ENCODE results near the gene PSME2. TPM values are rescaled to one million over a fixed set of nuclear protein-coding genes. Genes with fewer than 3 reads are reported as not detected.

Gene PSME2
- total and polyA plus RNA-seq, 2 experiments from 2014 or later: 54.0 to 259 TPM

DNA sequence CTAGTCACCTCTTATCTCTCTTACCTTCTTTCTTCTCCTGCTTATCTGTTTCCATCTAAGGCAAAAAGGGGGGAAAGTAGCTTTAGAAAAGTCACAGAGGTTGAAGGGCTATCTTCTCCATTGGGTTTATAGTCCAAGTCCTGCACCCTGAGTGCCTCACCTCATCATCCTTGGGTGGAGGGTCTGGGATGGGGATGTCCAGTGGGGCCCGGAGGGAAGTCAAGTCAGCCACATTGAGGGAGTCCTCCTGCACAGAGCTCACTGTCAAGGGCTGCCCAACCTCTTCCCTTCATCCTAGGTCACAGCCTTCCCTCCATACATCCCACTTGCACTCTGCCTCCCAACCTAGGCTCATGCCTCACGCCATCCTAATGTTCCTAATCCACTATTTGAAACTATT, 1.2 kb downstream of the PSME2 start (continued):
- TF ChIP-seq, protein P1, sequence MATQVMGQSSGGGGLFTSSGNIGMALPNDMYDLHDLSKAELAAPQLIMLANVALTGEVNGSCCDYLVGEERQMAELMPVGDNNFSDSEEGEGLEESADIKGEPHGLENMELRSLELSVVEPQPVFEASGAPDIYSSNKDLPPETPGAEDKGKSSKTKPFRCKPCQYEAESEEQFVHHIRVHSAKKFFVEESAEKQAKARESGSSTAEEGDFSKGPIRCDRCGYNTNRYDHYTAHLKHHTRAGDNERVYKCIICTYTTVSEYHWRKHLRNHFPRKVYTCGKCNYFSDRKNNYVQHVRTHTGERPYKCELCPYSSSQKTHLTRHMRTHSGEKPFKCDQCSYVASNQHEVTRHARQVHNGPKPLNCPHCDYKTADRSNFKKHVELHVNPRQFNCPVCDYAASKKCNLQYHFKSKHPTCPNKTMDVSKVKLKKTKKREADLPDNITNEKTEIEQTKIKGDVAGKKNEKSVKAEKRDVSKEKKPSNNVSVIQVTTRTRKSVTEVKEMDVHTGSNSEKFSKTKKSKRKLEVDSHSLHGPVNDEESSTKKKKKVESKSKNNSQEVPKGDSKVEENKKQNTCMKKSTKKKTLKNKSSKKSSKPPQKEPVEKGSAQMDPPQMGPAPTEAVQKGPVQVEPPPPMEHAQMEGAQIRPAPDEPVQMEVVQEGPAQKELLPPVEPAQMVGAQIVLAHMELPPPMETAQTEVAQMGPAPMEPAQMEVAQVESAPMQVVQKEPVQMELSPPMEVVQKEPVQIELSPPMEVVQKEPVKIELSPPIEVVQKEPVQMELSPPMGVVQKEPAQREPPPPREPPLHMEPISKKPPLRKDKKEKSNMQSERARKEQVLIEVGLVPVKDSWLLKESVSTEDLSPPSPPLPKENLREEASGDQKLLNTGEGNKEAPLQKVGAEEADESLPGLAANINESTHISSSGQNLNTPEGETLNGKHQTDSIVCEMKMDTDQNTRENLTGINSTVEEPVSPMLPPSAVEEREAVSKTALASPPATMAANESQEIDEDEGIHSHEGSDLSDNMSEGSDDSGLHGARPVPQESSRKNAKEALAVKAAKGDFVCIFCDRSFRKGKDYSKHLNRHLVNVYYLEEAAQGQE (IDR thresholded peaks at IDR 0.05; ENCODE audit: unreplicated experiment): no peak
- no peak for TF ChIP-seq EZH2phosphoT487 (IDR thresholded peaks at IDR 0.05; ENCODE audit: unreplicated experiment)

DNA sequence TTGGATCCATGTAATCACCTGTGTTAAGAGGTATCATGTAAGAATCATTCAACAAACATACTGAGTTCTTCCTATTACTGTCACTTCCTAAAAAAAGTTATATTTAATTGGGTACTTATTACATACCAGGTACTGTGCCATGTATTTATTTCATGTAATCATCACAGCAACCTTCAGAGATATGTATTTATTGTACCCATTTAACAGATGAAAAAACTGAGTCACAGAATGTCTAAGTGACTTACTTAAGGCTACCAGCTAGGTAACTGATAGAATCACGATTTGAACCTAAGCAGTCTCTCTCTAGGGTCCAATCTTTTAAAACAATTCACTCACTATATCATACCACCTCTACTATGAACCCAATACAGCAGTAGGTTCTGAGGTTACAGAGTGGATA, 2.0 kb downstream of the PSME2 start:
- peaks cover 14% of the 10 kb centered on the region for H3F3A ChIP-seq (replicated peaks; ENCODE audit: low read depth)
- Mint-ChIP-seq H3K4me1 (peaks cover 30% of the 10 kb centered on the region), H3K36me3 (ENCODE audit: low read depth) (peaks cover 49% of the 10 kb centered on the region), H3K9me3 (no peaks in the 10 kb centered on the region), H3K27me3 (ENCODE audit: insufficient read depth, low read depth, poor library complexity) (peaks cover 23% of the 10 kb centered on the region), H3K27ac (no peak overlapping the region), H3K4me3 (no peak overlapping the region; the same call in 2 of the 3 replicates)
- no peak overlapping the region for H2AFZ ChIP-seq
- peaks cover 50% of the 10 kb centered on the region for H3K79me2 ChIP-seq (replicated peaks; ENCODE audit: insufficient read depth)
- H3K27ac ChIP-seq (ENCODE audit: low read depth): no peak overlapping the region
- DNase-seq (ENCODE audit: low spot score): no peak
- H3K4me1 ChIP-seq (ENCODE audit: insufficient read depth): peaks cover 23% of the 10 kb centered on the region
- peaks cover 12% of the 10 kb centered on the region for H4K20me1 ChIP-seq (replicated peaks; ENCODE audit: insufficient read depth)
- no peaks in the 10 kb centered on the region for H3K27me3 ChIP-seq (ENCODE audit: insufficient read depth)
- peaks cover 15% of the 10 kb centered on the region for H3K36me3 ChIP-seq (ENCODE audit: insufficient read depth)
- ATAC-seq: no peak
- H3K4me3 ChIP-seq: no peak overlapping the region
- H3K4me2 ChIP-seq: no peak overlapping the region
- H3K9me2 ChIP-seq (ENCODE audit: insufficient read depth): no peaks in the 10 kb centered on the region
- TF ChIP-seq EZH2 (IDR thresholded peaks at IDR 0.05; ENCODE audit: low read depth, unreplicated experiment): no peak
- TF ChIP-seq, protein P2, sequence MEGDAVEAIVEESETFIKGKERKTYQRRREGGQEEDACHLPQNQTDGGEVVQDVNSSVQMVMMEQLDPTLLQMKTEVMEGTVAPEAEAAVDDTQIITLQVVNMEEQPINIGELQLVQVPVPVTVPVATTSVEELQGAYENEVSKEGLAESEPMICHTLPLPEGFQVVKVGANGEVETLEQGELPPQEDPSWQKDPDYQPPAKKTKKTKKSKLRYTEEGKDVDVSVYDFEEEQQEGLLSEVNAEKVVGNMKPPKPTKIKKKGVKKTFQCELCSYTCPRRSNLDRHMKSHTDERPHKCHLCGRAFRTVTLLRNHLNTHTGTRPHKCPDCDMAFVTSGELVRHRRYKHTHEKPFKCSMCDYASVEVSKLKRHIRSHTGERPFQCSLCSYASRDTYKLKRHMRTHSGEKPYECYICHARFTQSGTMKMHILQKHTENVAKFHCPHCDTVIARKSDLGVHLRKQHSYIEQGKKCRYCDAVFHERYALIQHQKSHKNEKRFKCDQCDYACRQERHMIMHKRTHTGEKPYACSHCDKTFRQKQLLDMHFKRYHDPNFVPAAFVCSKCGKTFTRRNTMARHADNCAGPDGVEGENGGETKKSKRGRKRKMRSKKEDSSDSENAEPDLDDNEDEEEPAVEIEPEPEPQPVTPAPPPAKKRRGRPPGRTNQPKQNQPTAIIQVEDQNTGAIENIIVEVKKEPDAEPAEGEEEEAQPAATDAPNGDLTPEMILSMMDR (conservative IDR thresholded peaks at IDR 0.05; ENCODE audit: low read depth in 2 of 2): no peak
- TF ChIP-seq JUNB (IDR thresholded peaks at IDR 0.05; ENCODE audit: unreplicated experiment): no peak
- no peak for TF ChIP-seq EZH2phosphoT487 (IDR thresholded peaks at IDR 0.05; ENCODE audit: unreplicated experiment)
- TF ChIP-seq STAT1 (IDR thresholded peaks at IDR 0.05; ENCODE audit: unreplicated experiment): no peak
- no peak for TF ChIP-seq CREB1 (CRISPR knock-in tag; IDR thresholded peaks at IDR 0.05; ENCODE audit: low read depth)
- TF ChIP-seq NANOG (IDR thresholded peaks at IDR 0.05; ENCODE audit: borderline replicate concordance): no peak
- TF ChIP-seq POLR2AphosphoS5 (IDR thresholded peaks at IDR 0.05; ENCODE audit: low read depth): no peak
- TF ChIP-seq, protein P3, sequence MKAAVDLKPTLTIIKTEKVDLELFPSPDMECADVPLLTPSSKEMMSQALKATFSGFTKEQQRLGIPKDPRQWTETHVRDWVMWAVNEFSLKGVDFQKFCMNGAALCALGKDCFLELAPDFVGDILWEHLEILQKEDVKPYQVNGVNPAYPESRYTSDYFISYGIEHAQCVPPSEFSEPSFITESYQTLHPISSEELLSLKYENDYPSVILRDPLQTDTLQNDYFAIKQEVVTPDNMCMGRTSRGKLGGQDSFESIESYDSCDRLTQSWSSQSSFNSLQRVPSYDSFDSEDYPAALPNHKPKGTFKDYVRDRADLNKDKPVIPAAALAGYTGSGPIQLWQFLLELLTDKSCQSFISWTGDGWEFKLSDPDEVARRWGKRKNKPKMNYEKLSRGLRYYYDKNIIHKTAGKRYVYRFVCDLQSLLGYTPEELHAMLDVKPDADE (IDR thresholded peaks at IDR 0.05): no peak
- TF ChIP-seq ZNF114 (CRISPR knock-in tag; IDR thresholded peaks at IDR 0.05): no peak
- TF ChIP-seq, protein P4, sequence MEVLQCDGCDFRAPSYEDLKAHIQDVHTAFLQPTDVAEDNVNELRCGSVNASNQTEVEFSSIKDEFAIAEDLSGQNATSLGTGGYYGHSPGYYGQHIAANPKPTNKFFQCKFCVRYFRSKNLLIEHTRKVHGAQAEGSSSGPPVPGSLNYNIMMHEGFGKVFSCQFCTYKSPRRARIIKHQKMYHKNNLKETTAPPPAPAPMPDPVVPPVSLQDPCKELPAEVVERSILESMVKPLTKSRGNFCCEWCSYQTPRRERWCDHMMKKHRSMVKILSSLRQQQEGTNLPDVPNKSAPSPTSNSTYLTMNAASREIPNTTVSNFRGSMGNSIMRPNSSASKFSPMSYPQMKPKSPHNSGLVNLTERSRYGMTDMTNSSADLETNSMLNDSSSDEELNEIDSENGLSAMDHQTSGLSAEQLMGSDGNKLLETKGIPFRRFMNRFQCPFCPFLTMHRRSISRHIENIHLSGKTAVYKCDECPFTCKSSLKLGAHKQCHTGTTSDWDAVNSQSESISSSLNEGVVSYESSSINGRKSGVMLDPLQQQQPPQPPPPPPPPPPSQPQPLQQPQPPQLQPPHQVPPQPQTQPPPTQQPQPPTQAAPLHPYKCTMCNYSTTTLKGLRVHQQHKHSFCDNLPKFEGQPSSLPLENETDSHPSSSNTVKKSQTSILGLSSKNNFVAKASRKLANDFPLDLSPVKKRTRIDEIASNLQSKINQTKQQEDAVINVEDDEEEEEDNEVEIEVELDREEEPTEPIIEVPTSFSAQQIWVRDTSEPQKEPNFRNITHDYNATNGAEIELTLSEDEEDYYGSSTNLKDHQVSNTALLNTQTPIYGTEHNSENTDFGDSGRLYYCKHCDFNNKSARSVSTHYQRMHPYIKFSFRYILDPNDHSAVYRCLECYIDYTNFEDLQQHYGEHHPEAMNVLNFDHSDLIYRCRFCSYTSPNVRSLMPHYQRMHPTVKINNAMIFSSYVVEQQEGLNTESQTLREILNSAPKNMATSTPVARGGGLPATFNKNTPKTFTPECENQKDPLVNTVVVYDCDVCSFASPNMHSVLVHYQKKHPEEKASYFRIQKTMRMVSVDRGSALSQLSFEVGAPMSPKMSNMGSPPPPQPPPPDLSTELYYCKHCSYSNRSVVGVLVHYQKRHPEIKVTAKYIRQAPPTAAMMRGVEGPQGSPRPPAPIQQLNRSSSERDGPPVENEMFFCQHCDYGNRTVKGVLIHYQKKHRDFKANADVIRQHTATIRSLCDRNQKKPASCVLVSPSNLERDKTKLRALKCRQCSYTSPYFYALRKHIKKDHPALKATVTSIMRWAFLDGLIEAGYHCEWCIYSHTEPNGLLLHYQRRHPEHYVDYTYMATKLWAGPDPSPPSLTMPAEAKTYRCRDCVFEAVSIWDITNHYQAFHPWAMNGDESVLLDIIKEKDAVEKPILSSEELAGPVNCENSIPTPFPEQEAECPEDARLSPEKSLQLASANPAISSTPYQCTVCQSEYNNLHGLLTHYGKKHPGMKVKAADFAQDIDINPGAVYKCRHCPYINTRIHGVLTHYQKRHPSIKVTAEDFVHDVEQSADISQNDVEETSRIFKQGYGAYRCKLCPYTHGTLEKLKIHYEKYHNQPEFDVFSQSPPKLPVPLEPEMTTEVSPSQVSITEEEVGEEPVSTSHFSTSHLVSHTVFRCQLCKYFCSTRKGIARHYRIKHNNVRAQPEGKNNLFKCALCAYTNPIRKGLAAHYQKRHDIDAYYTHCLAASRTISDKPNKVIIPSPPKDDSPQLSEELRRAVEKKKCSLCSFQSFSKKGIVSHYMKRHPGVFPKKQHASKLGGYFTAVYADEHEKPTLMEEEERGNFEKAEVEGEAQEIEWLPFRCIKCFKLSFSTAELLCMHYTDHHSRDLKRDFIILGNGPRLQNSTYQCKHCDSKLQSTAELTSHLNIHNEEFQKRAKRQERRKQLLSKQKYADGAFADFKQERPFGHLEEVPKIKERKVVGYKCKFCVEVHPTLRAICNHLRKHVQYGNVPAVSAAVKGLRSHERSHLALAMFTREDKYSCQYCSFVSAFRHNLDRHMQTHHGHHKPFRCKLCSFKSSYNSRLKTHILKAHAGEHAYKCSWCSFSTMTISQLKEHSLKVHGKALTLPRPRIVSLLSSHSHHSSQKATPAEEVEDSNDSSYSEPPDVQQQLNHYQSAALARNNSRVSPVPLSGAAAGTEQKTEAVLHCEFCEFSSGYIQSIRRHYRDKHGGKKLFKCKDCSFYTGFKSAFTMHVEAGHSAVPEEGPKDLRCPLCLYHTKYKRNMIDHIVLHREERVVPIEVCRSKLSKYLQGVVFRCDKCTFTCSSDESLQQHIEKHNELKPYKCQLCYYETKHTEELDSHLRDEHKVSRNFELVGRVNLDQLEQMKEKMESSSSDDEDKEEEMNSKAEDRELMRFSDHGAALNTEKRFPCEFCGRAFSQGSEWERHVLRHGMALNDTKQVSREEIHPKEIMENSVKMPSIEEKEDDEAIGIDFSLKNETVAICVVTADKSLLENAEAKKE (CRISPR knock-in tag; IDR thresholded peaks at IDR 0.05): no peak
- no peak for TF ChIP-seq ZNF331 (CRISPR knock-in tag; IDR thresholded peaks at IDR 0.05; ENCODE audit: low read depth)
